ENCODE measurements around the gene TEX51.

TEX51 gene

DNA sequence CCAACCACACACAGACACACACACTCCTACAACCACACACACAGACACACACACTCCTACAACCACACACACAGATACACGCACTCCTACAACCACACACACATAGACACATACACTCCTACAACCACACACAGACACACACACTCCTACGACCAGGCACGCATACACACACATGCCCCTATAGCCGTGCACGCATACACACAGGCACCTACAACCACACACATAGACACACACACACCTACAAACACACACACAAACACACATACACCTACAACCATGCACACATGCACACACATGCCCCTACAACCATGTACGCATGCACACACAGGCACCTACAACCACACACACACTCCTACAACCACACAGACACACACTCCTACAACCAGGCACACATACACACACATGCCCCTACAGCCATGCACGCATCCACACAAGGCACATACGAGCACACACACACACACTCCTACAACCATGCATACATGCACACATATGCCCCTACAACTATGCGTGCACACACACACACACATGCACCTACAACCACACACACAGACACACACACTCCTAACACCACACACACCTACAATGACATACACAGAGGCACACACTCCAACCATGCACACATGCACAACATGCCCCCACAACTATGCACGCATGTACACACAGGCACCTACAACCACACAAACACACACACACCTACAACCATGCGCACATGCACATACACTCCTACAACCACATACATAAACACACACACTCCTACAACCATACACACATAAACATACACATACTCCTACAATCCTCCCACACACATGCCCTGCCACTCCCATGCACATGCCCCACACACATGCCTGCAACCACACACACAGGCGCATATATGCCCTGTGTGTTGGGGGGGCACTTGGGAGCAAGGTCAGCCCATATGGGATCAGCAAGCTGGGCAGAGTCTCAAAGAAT, 19.1 kb upstream of the TEX51 start:
- no peak for DNase-seq

DNA sequence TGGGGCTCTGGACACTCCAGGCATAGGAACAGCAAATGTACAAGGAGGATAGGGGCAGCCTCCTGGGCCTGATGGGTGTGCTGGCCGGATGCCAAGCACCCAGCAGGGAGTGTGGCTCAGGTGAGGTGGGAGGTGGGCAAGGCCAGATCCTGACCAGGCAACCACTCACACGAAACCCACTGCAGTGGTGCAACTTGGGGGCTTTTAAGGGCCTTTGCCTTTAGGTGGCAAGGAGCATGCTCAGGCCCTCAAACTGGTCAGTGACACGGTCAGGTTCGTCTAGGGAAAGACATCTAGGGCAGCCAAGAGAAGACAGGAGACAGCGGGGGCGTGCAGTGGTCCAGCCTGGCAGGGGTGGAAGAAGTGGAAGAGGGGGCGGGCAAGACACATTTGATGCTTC, 18.4 kb upstream of the TEX51 start:
- no peak for DNase-seq

DNA sequence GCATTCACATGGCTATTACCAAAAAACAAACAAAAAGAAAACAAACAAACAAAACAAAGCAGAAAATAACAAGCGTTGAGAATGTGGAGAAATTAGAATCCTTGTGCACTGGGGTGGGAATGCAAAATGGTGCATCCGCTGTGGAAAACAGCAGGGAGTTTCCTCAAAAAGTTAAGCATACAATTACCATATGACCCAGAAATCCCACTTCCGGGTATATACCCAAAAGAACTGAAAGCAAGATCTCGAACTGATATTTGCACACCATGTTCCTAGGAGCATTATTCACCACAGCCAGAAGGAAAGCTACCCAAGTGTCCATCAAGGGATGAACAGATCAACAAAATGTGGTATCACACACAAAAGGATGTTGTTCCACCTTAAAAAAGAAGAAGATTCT, 17.9 kb upstream of the TEX51 start:
- no peak for DNase-seq

DNA sequence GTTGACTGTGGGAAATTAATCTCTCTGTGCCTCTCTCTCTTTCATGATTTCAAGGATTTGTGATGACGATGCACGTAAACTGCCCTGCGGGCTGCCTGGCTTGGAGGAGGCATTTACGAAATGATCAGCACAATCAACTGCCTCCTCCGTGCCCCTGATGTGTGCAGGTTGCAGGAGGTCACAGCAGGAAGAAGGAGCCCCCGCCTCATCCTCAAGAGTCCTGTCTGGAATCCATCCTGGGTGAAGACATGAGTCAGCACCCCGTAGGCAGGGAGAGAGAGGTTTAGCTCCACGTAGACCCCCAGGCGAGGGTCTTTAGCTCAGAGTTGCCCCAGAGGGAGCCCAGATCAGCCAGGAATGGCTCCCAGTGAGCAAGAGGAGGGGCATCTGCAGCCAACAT, 17.1 kb upstream of the TEX51 start:
- no peak for DNase-seq

DNA sequence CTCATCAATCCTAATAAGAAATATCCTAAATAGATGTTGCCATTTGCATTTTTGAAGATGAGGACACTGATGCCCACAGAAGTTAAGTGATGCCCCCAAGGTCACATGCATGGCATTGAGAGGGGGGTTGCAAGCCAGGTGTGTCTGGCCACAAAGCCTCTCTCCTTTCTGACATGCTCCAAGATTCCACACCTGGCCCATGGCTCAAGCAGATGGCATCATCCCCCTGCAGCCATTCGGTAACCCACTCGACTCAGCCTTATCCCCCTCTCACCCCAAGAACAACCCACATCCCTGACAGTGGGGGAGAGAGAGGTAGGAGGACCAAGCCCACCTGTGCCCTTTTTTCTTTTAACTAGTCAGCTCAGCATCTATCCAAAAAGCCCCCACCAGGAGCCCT, 16.5 kb upstream of the TEX51 start:
- no peak for DNase-seq

DNA sequence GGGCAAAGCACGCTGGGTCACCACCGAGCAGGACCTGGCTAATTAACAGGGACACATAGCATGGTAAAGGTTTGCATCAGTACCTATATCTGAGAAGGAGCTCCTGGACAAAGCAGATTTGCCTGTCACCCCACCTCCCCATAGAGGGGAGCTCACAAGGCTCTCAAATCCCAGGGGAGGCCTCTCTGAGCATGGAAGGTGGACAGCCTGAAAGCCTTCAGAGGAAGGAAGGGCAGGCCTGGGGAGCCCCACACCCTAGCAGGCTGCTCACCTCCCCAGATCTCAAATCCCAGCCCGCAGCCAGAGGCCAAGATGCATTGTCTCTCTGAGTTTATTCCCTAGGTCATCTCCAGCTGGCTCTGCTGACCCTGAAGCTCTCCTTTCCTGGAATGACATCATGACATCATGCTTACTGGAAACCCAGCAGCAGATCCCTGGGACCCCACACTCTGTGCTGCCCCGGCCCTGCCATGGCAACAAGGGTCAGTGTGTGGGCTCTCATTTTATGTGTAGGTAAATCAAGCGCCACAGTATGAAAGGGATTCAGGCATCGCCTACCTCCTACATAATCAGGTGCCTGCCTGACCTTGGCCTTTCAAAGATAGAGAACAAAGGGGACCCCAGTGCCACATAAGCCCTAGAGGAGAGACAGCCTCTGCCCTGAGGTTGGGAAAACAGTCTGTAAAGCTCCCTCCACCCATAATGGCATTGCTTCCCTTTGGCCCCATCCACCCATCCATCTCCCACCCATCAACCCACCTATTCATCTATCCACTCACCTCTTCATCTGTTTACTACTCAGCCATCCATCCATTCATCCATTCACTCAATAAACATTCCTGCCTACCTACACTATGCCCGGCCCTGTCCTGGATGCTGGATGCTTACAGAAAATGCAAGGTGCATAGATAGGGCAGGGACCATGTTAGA, 15.7 kb upstream of the TEX51 start:
- DNase-seq, result no peak

DNA sequence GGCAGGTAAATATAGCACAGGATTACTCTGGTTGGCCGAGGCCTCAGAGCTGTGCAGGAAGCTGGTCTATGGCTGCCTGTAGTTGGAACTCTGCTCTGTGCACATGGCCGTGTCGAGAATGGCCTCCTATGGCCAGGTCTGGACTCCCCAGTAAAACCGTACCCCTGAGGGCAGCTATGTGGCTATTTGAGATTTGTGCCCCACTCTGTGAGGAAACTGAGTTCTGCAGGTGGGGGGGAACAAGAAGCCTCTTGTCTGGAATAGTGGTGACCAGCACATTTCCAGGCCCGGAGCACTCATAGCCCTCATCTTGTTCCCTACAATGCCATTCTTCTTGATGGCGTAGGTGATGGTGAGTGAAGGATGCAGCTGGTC, 15.0 kb upstream of the TEX51 start:
- no peak for DNase-seq

DNA sequence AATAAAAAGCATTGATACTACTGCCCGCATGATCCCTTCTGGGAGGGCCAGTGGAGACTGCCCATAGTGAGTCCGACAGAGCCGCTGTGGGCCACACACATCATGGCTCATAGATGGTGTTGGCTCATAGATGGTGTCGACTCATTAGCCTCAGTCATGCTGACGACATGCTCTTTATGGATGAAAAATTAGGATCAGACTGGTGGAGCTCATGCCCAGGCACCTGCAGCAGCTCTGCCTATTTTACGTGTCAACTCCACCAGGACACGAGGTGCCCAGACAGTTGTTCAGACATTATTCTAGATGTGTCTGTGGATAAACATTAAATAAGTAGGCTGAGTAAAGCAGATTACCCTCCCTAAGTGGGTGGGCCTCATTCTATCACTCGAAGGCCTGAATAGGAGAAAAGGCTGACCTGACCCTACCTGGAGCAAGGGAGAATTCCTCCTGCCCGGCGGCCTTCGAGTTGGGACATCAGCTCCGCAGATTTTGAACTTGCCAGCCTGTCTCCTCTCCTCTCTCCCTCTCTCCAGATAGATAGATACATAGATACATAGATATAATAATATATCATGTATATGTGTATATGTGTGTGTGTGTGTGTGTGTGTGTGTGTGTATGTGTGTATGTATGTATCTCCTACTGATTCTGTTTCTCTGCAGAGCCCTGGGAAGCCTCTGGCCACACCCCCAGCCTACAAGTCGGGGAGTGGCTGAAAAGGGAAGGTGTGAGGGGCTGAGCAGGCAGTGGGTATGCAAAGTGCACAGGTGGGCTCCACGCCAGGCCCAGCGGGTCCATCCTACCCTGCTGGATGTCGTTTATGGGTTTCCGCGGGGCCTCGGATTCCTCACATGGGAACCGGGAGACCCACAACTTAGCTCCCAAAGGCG, 13.6 kb upstream of the TEX51 start:
- DNase-seq, result no peak

DNA sequence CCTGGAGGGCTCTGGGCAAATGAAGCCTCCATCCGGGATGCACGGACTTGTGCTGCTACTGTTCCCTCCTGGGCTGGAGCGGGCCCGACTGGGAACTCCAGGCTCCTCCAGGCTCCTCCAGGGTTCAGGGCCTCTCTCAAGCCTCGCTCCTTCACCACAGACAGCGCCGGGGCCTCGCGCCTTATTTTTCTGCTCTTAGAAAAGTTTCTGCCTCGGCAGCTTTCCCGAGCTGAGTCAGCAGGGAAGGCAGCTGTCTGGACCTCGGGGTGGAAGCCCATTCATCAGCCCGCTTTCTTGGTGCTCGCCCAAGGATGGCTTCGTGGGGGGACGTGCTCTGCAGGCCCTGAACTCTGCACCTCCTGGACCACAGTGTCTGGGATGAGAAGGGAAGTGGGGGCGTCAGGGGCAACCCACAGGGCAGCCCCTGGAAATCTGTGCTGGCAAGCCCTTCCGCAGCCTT, 12.9 kb upstream of the TEX51 start:
- no peak for DNase-seq

DNA sequence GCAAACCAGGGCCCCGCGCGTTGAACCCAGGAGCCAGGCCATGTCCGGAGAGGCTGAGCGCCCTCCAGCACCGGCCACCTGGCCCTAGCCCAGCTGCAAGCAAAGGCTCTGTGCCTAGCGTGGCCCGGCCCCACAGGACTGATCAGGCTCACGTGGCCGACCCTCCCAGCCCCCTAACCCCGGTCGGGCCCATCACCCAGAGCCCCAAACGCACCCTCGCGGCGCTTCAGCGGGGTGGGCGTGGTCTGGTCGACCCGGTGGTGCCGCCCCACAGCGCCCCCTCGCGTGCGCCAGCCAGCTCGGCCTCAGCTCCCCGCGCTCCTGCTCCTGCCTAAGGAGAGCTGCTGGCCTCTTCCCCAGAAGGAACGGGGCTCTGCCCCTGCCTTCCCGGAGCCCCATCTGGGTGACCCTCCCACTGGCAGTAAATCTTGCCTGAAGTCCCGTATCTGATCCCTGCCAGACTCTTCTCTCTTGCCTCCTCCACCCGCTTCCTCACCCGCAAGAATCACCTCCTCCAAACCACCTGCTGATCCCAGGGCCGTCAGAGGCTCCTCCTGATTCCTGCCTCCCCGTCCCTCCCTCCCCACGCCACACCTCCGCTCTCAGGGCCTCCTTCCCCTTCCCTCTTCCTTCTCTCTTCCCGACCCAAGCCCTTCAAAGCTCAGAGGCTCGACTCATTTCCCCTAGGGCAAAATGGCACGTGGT, 12.3 kb upstream of the TEX51 start:
- no peak for DNase-seq

DNA sequence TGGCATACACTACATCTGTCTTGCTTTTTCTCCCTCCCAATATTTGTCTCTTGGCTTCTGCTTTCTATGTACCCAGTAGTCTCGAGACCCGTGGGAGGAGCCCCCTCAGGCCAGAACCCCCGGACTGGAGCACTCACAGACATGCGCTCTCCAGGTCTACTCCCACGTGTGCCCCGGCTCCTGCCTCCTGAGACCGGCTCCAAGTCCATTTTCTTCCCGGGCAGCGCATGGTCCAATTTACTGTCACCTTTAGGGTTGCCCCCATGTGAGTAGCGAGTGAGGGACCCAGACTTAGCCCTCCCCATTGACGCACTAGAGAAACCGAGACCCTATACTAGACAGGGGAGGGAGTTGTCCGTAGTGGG, 11.8 kb upstream of the TEX51 start:
- no peak for DNase-seq

DNA sequence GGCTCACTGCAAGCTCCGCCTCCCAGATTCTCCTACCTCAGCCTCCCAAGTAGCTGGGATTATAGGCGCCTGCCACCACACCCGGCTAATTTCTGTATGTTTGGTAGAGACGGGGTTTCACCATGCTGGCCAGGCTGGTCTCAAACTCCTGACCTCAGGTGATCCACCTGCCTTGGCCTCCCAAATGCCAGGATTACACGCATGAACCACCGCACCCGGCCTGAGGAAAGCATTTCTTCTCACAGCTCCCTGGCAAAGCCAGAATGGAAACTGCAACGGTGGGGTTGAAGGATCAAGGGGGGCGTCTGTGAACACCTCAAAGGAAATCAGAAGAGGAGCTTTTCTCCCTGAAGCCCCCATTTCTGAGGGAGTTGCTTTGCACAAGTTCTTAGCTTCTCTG, 11.2 kb upstream of the TEX51 start:
- DNase-seq, result no peak

DNA sequence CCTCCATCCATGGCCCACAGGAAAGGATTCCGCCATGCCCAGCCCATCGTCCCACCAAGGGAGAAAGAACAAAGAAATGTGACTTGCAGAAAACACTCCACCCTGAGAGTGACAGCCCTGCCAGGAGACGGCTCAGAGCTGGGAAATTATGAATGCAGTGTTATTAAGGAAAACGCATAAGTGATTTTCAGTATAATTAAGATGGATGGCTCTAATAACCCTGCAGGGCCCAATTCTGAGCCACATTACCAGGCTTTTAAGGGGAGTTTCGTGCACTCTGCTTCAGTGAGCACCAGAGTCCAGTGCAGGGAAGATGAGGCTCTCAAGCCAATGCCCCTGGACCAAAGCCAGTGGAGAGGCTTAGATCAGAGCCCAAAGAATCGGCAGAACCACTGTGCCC, 10.6 kb upstream of the TEX51 start:
- DNase-seq, result no peak

DNA sequence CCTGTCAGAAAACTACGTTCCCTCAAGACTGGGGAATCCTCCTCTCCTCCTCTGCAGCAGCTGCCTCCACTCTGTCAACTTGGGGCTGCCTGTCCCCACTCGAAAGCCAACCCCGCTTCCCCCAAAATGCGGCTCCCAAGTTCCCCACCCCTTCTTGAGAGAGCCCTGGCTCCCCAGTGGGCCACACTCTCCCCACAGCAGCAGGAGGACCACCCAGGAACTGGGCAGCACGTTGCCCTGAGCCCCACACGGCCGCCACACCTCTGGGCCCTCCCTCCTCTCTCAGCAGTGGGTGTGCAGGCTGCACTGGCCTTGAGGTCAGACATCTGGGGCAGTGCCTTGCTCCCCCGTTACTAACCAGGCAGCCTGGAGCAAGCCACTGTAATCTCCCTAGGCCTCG, 9.6 kb upstream of the TEX51 start:
- no peak for DNase-seq

DNA sequence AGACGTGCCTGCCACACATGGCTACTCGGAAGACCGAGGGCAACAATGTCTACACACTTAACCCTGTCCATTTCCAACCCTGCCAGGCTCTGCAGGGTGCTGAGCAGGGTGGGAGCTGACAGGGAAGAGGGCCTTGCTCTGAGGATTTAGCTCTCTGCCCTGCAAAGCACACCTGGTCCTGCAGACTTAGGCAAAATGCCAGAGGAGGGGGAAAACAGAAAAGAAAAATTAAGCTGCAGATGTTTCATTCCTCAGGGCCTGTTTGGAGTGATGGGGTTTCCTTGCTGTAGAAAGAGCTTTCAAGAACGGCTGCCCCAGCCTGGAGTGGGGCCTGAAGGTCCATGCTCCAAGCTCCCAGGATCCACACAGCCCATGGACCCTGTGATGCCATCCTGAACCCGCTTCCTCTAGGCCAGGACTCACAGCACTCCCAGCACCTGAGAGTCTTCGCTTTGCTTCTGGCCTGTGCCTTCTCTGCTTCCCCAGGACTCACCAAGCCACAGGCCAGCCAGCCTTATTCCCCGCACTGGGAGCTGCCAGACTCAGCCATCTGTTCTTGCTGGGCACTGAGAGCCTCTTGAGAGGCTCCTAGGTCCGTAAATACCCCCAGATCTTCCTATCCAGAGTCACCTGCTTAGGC, 9.1 kb upstream of the TEX51 start:
- DNase-seq, result no peak

DNA sequence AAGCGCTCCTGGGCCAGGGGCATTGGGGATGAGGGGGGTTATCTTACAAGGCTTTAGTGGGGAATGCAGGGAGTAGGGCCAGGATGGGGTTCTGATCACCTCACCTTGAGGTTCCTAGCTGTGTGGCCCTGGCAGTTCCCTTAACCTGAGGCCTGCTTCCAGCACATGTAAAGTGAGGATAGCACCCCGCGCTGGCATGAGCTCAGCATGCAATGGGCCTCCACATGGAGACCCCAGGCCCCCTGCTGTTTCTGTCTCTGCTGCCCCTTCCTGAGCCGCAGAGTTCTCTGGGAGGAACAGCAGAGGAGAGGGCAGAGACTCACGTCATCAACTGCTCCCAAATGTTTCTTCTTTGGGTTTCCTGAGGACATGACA, 8.6 kb upstream of the TEX51 start:
- DNase-seq, result no peak

DNA sequence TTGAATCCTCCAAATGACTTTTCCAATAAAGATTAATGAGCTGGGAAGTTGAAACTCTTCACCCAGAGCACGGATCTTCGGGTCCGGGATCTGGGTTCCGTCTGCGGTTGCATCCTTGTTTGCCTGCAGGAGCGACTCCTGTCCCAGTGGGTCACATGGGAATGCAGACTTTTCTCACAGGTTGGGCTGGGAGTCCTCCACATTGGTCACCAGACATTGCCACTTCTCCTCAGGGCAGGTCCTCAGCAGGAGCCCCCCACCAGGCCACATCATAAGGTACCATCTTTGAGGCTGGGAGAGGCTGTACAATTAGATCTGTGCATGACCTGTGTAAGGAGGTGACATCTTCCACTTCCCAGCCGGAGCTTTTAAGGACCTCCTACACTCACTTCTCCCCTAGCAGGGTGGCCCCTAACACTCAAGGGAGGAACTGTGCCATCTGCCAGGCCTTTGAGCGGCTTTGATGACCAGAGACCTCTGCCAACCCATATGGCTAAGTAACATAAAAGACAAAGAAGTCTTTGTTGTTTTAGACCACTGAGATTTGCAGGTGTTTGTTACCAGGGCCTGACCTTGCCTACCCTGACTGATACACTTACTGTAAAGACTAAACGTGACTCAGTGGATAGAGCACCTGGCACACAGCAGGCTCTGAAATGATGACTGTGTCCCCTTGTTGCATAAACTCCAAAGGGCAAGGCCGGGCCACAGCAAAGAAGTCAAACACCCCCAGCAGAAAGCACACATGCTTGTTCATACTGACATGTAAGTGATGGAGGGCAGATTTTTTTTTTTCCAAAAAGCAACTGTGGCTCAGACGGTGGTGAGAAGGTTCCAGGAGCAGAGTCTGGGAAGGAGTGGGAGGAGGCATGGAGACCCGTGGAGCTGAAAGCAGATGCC, 7.9 kb upstream of the TEX51 start:
- DNase-seq, result no peak

DNA sequence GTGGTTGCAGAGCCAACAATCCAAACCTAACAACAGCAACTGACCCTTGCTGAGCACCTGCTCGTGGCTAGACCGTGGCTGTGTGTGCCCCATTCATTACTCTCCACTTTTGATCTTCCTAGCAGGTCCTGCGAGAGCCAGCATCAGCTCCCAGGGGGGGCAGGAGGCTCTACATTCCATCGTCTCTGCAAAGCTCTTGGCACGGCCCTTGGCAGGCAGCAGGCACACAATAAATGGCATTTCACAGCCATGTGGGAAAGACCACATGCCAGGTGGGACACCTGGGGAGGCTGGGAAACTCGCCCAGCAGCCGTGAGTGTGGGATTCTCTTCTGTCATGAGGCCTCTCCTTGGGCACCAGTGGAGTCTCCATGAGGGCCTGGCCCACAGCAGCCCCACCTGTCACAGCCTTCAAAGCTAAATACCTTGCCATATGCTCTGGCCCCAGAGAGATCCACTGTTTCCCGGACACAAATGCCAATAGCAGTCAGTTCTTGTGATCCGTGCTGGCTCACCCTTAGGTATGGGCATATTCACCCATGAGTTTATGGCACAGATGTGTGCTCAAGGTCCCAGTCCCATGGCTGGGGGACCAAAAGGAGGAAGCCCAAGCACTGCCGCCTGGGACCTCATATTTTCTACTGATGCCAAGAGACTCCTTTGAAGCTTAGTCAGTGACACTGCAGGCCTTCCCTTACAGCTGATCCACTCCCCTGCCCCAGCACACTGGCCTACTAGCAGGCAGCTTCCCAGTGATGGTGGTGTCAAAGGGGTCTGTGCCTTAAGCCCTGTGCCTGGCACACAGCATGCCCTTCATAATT, 6.8 kb upstream of the TEX51 start:
- DNase-seq, result no peak

DNA sequence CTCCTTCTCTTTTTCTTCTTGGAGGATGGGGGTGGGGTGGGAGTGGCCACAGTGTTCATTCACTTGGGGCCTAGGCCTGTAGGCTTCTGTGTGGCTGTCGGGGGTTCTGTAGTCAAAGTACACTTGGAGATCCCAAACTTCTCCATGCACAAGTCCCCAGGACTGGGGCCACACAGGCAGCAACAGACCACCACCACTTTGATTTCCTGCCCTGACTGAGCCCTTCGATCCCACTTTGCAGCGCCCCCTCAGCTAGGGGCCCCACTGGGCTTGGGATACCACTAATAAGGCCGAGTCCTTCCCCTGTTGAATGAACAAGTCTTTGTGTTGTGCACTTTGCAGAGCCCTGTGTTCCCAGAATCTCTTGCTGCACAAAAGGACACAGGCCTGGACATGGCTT, 5.5 kb upstream of the TEX51 start:
- no peak for DNase-seq

DNA sequence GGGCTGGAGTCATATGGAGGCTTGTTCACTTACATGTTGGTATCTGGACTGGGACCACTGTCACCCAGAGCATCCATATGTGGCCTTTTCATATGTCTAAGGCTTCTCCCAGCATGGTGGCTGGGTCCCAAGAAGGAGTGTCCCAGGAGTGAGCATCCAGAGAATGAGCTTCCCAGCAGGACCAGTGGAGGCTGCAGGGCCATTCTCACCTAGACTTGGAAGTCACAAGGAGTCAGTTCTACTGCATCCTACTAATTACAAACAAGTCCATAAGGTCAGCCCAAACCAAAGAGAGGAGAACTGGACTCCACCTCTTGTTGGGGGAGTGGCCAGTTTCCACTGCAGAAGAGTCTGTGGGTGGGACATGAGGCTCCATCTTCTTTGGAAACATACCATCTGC, 5.1 kb upstream of the TEX51 start:
- DNase-seq, result no peak
